Mesenchymal stem cell (in vitro differentiated cells and primary cell): ENCODE measurements around the gene GNG7.
"Not testable (repeated sequence)": the region's sequence is repeated elsewhere in the genome, so short reads cannot be mapped to it uniquely, and the experiment has no call there.

Experiments used
- DNase-seq: peaks from one replicate; pipeline ENCODE4 v3.0.0-alpha.2; 2013
- H2AFZ ChIP-seq: one replicate; pipeline ENCODE4 v1.6.1; 2013; ENCODE audit warnings: low read depth, mild to moderate bottlenecking, control low read depth, inconsistent platforms, low read length, moderate library complexity
- H2AK5ac ChIP-seq: 2 replicates; pipeline ENCODE4 v1.6.1; 2013; ENCODE audit warnings: low read length, moderate library complexity, mild to moderate bottlenecking, inconsistent platforms; ENCODE audit not compliant: severe bottlenecking
- H2BK120ac ChIP-seq: one replicate; pipeline ENCODE4 v1.6.1; 2013; ENCODE audit warnings: low read depth, mild to moderate bottlenecking, inconsistent platforms, low read length, moderate library complexity
- H2BK12ac ChIP-seq, 2 experiments: one replicate each; pipeline ENCODE4 v1.6.1; 2013; ENCODE audit warnings: inconsistent platforms in 2 of 2, low read length in 2 of 2, mild to moderate bottlenecking in 2 of 2, moderate library complexity in 2 of 2, control low read depth in 1 of 2
- H2BK15ac ChIP-seq: one replicate; pipeline ENCODE4 v1.6.1; 2013; ENCODE audit warnings: mild to moderate bottlenecking, low read depth, inconsistent platforms; ENCODE audit not compliant: poor library complexity, severe bottlenecking
- H2BK5ac ChIP-seq: 2 replicates; pipeline ENCODE4 v1.6.1; 2013; ENCODE audit warnings: low read depth, mild to moderate bottlenecking, low read length, control low read depth, inconsistent platforms; ENCODE audit not compliant: poor library complexity, severe bottlenecking
- H3K14ac ChIP-seq, 2 experiments: one replicate each; pipeline ENCODE4 v1.6.1; 2013; ENCODE audit warnings: inconsistent platforms in 2 of 2, low read length in 2 of 2, control low read depth in 1 of 2, mild to moderate bottlenecking in 1 of 2, moderate library complexity in 1 of 2
- H3K18ac ChIP-seq, 2 experiments: one replicate each; pipeline ENCODE4 v1.6.1; 2013; ENCODE audit warnings: inconsistent platforms in 2 of 2, low read length in 2 of 2, control low read depth in 1 of 2, low read depth in 1 of 2, mild to moderate bottlenecking in 1 of 2
- H3K23ac ChIP-seq, 2 experiments: one replicate each; pipeline ENCODE4 v1.6.1; 2013; ENCODE audit warnings: inconsistent platforms in 2 of 2, low read length in 2 of 2, mild to moderate bottlenecking in 2 of 2, moderate library complexity in 2 of 2, control low read depth in 1 of 2
- H3K27ac ChIP-seq: 2 replicates; pipeline ENCODE4 v1.5.1; 2013; ENCODE audit warnings: mild to moderate bottlenecking, moderate library complexity, low read length, control low read depth, inconsistent platforms; ENCODE audit not compliant: poor library complexity, severe bottlenecking
- H3K27me3 ChIP-seq, 2 experiments: 2 replicates each; pipeline versions ENCODE4 v1.6.1 to v1.7.0; 2013; ENCODE audit warnings: low read length in 2 of 2, mild to moderate bottlenecking in 2 of 2, moderate library complexity in 2 of 2, control low read depth in 1 of 2, inconsistent platforms in 1 of 2; ENCODE audit not compliant: control insufficient read depth in 1 of 2, insufficient read depth in 1 of 2
- H3K36me3 ChIP-seq, 2 experiments: 2 replicates each; pipeline versions ENCODE4 v1.6.1 to v1.7.0; 2013; ENCODE audit warnings: low read length in 2 of 2, control low read depth in 1 of 2, inconsistent platforms in 1 of 2, low read depth in 1 of 2, mild to moderate bottlenecking in 1 of 2; ENCODE audit not compliant: insufficient read depth in 2 of 2, control insufficient read depth in 1 of 2
- H3K4ac ChIP-seq, 2 experiments: one replicate each; pipeline ENCODE4 v1.6.1; 2013; ENCODE audit warnings: inconsistent platforms in 2 of 2, low read length in 2 of 2, mild to moderate bottlenecking in 2 of 2, moderate library complexity in 2 of 2, control low read depth in 1 of 2, low read depth in 1 of 2
- H3K4me1 ChIP-seq: 2 replicates; pipeline ENCODE4 v1.6.1; 2013; ENCODE audit warnings: low read depth, low read length, control low read depth; ENCODE audit not compliant: control insufficient read depth, insufficient read depth
- H3K4me2 ChIP-seq: 2 replicates; pipeline ENCODE4 v1.6.1; 2013; ENCODE audit warnings: low read length, mild to moderate bottlenecking, inconsistent platforms; ENCODE audit not compliant: poor library complexity, severe bottlenecking
- H3K4me3 ChIP-seq, 2 experiments: 2 replicates each; pipeline versions ENCODE4 v1.5.1 to v1.7.0; 2013; ENCODE audit warnings: low read length in 2 of 2, mild to moderate bottlenecking in 2 of 2, control low read depth in 1 of 2, low read depth in 1 of 2; ENCODE audit not compliant: insufficient read depth in 1 of 2
- H3K79me1 ChIP-seq: replicated peaks from 2 replicates; pipeline ENCODE4 v1.6.1; 2013; ENCODE audit warnings: mild to moderate bottlenecking, control low read depth, low read length, inconsistent platforms; ENCODE audit not compliant: poor library complexity, severe bottlenecking
- H3K9ac ChIP-seq: 2 replicates; pipeline ENCODE4 v1.7.0; 2013; ENCODE audit warnings: mild to moderate bottlenecking, low read length, moderate library complexity
- H3K9me3 ChIP-seq: 2 replicates; pipeline ENCODE4 v1.7.0; 2013; ENCODE audit warnings: mild to moderate bottlenecking, low read length; ENCODE audit not compliant: control insufficient read depth
- H4K8ac ChIP-seq: one replicate; pipeline ENCODE4 v1.6.1; 2013; ENCODE audit warnings: inconsistent platforms, mild to moderate bottlenecking, low read length, moderate library complexity
- H4K91ac ChIP-seq: one replicate; pipeline ENCODE4 v1.6.1; 2013; ENCODE audit warnings: mild to moderate bottlenecking, low read length, inconsistent platforms
- WGBS: methylation state at CpG from one replicate; pipeline ENCODE4 v1.1.7; 2013; ENCODE audit warnings: mixed read lengths; 5-methylcytosine and 5-hydroxymethylcytosine counted together

GNG7 gene

DNA sequence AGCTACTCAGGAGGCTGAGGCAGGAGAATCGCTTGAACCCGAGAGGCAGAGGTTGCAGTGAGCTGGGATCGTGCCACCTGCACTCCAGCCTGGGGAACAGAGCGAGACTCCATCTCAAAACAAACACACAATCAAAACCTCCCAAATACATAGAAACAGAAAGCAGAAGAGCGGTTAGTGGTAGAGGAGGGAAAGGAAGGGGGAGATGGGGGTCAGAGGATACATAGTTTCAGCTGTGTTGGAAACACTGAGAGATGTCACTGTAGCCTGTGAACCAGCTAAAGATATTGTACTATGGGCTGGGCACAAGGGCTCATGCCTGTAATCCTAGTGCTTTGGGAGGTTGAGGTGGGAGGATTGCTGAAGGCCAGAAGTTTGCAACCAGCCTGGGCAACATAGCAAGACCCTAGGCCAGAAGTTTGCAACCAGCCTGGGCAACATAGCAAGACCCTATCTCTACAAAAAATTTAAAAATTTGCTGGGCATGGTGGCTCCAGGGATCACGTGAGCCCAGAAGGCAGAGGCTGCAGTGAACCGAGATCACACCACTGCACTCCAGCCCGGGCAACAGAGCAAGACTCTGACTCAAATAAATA is 49.9 kb downstream of the GNG7 start:
- Histone ChIP-seq H2AK5ac (no peak overlapping the region), H3K18ac (no peak overlapping the region), H3K4me1 (peaks cover 7% of the 10 kb centered on the region), H2BK15ac (no peak overlapping the region), H2BK12ac (no peak overlapping the region), H2AFZ (no peak overlapping the region), H3K36me3 (no peaks in the 10 kb centered on the region), H3K9me3 (no peaks in the 10 kb centered on the region), H2BK120ac (no peak overlapping the region), H3K9ac (no peak overlapping the region), H3K27me3 (peaks cover 19 to 34% of the 10 kb centered on the region in 2 experiments), H3K23ac (no peak overlapping the region), H2BK5ac (no peak overlapping the region), H3K4me2 (no peak overlapping the region), H3K79me1 (no peaks in the 10 kb centered on the region), H3K14ac (no peak overlapping the region), H3K4ac (no peak overlapping the region), H3K4me3 (no peak overlapping the region), H4K91ac (no peak overlapping the region), H3K27ac (no peak overlapping the region), H4K8ac (no peak overlapping the region)
- WGBS = 100% methylated on average over 1 of the region's 8 CpGs
- no peak for DNase-seq

GRCh38 chr19:2651002-2651733 is 51.3 kb downstream of the GNG7 start:
- not testable (repeated sequence) for H2BK15ac ChIP-seq, DNase-seq

GRCh38 chr19:2650515-2650914 is 52.0 kb downstream of the GNG7 start:
- H2BK120ac ChIP-seq = no peak overlapping the region
- H3K27ac ChIP-seq = no peak overlapping the region
- no peak overlapping the region for H3K18ac ChIP-seq
- H3K4me2 ChIP-seq = no peak overlapping the region
- no peaks in the 10 kb centered on the region for H3K9me3 ChIP-seq
- peaks cover 25 to 44% of the 10 kb centered on the region in 2 experiments for H3K27me3 ChIP-seq
- no peak overlapping the region for H4K91ac ChIP-seq
- no peak overlapping the region for H2AFZ ChIP-seq
- no peak overlapping the region for H2BK12ac ChIP-seq
- no peak overlapping the region for H3K14ac ChIP-seq
- H3K9ac ChIP-seq = no peak overlapping the region
- H2AK5ac ChIP-seq = no peak overlapping the region
- peaks cover 7% of the 10 kb centered on the region for H3K4me1 ChIP-seq
- WGBS = 78% methylated on average over 21 of the region's 21 CpGs
- DNase-seq = no peak
- no peak overlapping the region for H3K4me3 ChIP-seq
- H2BK15ac ChIP-seq = no peak overlapping the region
- H3K23ac ChIP-seq = no peak overlapping the region
- no peak overlapping the region for H3K4ac ChIP-seq
- H3K79me1 ChIP-seq = no peaks in the 10 kb centered on the region
- no peaks in the 10 kb centered on the region for H3K36me3 ChIP-seq
- H2BK5ac ChIP-seq = no peak overlapping the region
- no peak overlapping the region for H4K8ac ChIP-seq

More at GRCh38 chr19:2651002-2651733, 51.3 kb downstream of the GNG7 start:
- not testable (repeated sequence) for H2BK12ac ChIP-seq, H3K4me2 ChIP-seq, H3K23ac ChIP-seq, H3K79me1 ChIP-seq, H3K14ac ChIP-seq, H2AFZ ChIP-seq, H4K8ac ChIP-seq, H3K27ac ChIP-seq, H3K4me1 ChIP-seq, H4K91ac ChIP-seq, H3K9ac ChIP-seq, H3K4ac ChIP-seq, H3K36me3 ChIP-seq, H3K18ac ChIP-seq, H2BK120ac ChIP-seq, H3K9me3 ChIP-seq, H2BK5ac ChIP-seq, H2AK5ac ChIP-seq, H3K4me3 ChIP-seq
- peaks cover 19 to 37% of the 10 kb centered on the region in 2 experiments for H3K27me3 ChIP-seq
- WGBS = 88% methylated on average over 3 of the region's 7 CpGs

- 43% methylated on average over 4 of the region's 4 CpGs for WGBS
- no peak overlapping the region for H4K8ac ChIP-seq
Observed at GRCh38 chr19:2648528-2648937, 54.0 kb downstream of the GNG7 start.

More at GRCh38 chr19:2648528-2648937, 54.0 kb downstream of the GNG7 start:
- H2BK120ac ChIP-seq = no peak overlapping the region
- no peak overlapping the region for H4K91ac ChIP-seq
- no peaks in the 10 kb centered on the region for H3K4me1 ChIP-seq
- no peak overlapping the region for H3K4me3 ChIP-seq
- DNase-seq = peak; percentile 73
- H3K9ac ChIP-seq = no peak overlapping the region
- no peak overlapping the region for H3K4ac ChIP-seq
- H3K79me1 ChIP-seq = no peaks in the 10 kb centered on the region
- H2BK12ac ChIP-seq = no peak overlapping the region
- H3K9me3 ChIP-seq = no peaks in the 10 kb centered on the region
- H3K27ac ChIP-seq = no peak overlapping the region
- H2AFZ ChIP-seq = no peak overlapping the region
- H3K36me3 ChIP-seq = no peaks in the 10 kb centered on the region
- no peak overlapping the region for H3K4me2 ChIP-seq
- no peak overlapping the region for H3K23ac ChIP-seq
- H3K18ac ChIP-seq = no peak overlapping the region
- no peak overlapping the region for H2AK5ac ChIP-seq
- H3K14ac ChIP-seq = no peak overlapping the region
- no peak overlapping the region for H2BK15ac ChIP-seq
- no peak overlapping the region for H2BK5ac ChIP-seq
- peaks cover 12 to 40% of the 10 kb centered on the region in 2 experiments for H3K27me3 ChIP-seq
